Panc1 (cell line): ENCODE results near the gene KCNG2. TPM values are rescaled to one million over a fixed set of nuclear protein-coding genes. Genes with fewer than 3 reads are reported as not detected.

ENCODE experiments used
- ATAC-seq: fragments of 200-7000 bp; cut with Tn5 transposase; 2 replicates; pipeline ENCODE4 v1.9.1; 2020; ENCODE audit warnings: mild to moderate bottlenecking, moderate library complexity
- BruUV-seq: library from RNA; stranded (reverse); fragments of 400-500 nt; replicated peaks from 2 replicates; lab custom pipeline; 2021; lab: Mats Ljungman, UMichigan
- CTCF ChIA-PET: fragments of 300-600 bp; sonication (Branson Sonifier 250); formaldehyde crosslinking; loops from one replicate; lab custom pipeline; 2022; ENCODE audit warnings: antibody characterized with exemption; lab: Charles Lee
- POLR2A ChIA-PET: fragments of 300-600 bp; sonication (Branson Sonifier 250); formaldehyde crosslinking; loops from one replicate; lab custom pipeline; 2022; ENCODE audit warnings: antibody characterized with exemption; lab: Charles Lee
- DNase-seq: peaks from one replicate; pipeline ENCODE4 v3.0.0-alpha.2; 2010; ENCODE audit warnings: low read depth, low spot score
- H3K27ac ChIP-seq: 2 replicates; pipeline ENCODE4 v1.5.1; 2011; ENCODE audit warnings: mild to moderate bottlenecking, low read length, inconsistent platforms
- H3K27me3 ChIP-seq: fragments of 200-500 bp; sonication (Bioruptor generic); 2 replicates; pipeline ENCODE4 v1.6.0; 2014; ENCODE audit warnings: low read length, inconsistent platforms; ENCODE audit not compliant: control insufficient read depth, insufficient read depth
- H3K36me3 ChIP-seq: fragments of 200-500 bp; sonication (Bioruptor generic); 2 replicates; pipeline ENCODE4 v1.5.1; 2014; ENCODE audit warnings: inconsistent platforms, mild to moderate bottlenecking, low read length, moderate library complexity; ENCODE audit not compliant: control insufficient read depth, insufficient read depth
- H3K4me1 ChIP-seq: 2 replicates; pipeline ENCODE4 v1.5.1; 2011; ENCODE audit warnings: inconsistent platforms, mild to moderate bottlenecking, low read length, moderate library complexity; ENCODE audit not compliant: control insufficient read depth, insufficient read depth
- H3K4me3 ChIP-seq, 2 experiments: 2 replicates each; pipeline ENCODE4 v1.5.1; 2011 to 2012; ENCODE audit warnings: low read depth in 2 of 2, low read length in 2 of 2, mild to moderate bottlenecking in 2 of 2, inconsistent platforms in 1 of 2, moderate library complexity in 1 of 2
- H3K9me3 ChIP-seq: fragments of 200-500 bp; sonication (Bioruptor generic); 2 replicates; pipeline ENCODE4 v1.5.1; 2014; ENCODE audit warnings: low read depth, mild to moderate bottlenecking, inconsistent platforms, low read length, moderate library complexity; ENCODE audit not compliant: control insufficient read depth, insufficient read depth
- POLR2AphosphoS5 ChIP-seq: IDR thresholded peaks from 2 replicates; pipeline ENCODE4 v1.6.1; 2012; ENCODE audit warnings: mild to moderate bottlenecking, low read depth, low read length, moderate library complexity
- SIN3A ChIP-seq: IDR thresholded peaks from 2 replicates; pipeline ENCODE4 v1.6.1; 2012; ENCODE audit warnings: low read depth, mild to moderate bottlenecking, low read length, moderate library complexity, borderline replicate concordance; ENCODE audit not compliant: insufficient read depth
- TCF7L2 ChIP-seq: IDR thresholded peaks from 2 replicates; pipeline ENCODE4 v1.6.1; 2011; ENCODE audit warnings: mild to moderate bottlenecking, low read depth, low read length, inconsistent platforms
- in situ Hi-C: cut with HindIII; loops from 2 replicates; pipeline ENCODE4 v1.10.0; 2016; ENCODE audit warnings: low sequenced_read_pairs, low pct_unique_long_range_greater_than_20kb
- intact Hi-C: fragments of 100-400 bp; cut with micrococcal nuclease; formaldehyde crosslinking; loops from one replicate; pipeline ENCODE4 v1.10.0; 2022; ENCODE audit not compliant: unreplicated experiment
- total RNA-seq: library from RNA; stranded (reverse); gene quantifications from one replicate; pipeline ENCODE4 v1.2.1, GENCODE V29; 2021; ENCODE audit not compliant: unreplicated experiment
- TF ChIP-seq, protein P1 (sequence below), 2 experiments: IDR thresholded peaks; 2 replicates each; pipeline ENCODE4 v1.6.1; 2011 to 2012; ENCODE audit warnings: low read depth in 2 of 2, control low read depth in 1 of 2, low read length in 1 of 2, mild to moderate bottlenecking in 1 of 2, moderate library complexity in 1 of 2; ENCODE audit not compliant: insufficient read depth in 1 of 2
- TF ChIP-seq, protein P2 (sequence below): fragments of 450-650 bp; IDR thresholded peaks from 2 replicates; pipeline ENCODE4 v1.5.1; 2017; ENCODE audit warnings: mild to moderate bottlenecking

Gene KCNG2
- total RNA-seq, 1 experiment from 2014 or later = not detected

DNA sequence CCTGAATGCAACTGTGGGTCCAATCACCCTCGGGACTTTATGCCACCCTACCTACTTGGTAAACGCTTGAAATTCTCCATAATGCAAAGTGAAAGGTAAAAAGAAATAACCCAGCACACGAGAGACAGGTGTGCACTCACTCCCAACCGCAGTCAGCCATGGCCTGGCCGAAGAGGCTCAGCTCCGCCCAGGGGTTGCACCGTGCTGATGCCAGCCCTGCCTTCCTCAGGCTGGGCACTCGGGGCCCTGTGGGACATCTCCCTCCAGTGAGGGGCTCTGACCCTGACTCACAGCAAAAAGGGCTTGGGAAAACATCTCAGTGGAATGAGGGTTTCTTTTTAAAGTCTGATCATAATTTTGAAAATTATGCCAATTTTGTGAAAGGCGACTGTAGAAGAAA, 140.5 kb downstream of the KCNG2 start:
- TF ChIP-seq TCF7L2 = no peak
- TF ChIP-seq POLR2AphosphoS5 = no peak
- TF ChIP-seq, protein P1, sequence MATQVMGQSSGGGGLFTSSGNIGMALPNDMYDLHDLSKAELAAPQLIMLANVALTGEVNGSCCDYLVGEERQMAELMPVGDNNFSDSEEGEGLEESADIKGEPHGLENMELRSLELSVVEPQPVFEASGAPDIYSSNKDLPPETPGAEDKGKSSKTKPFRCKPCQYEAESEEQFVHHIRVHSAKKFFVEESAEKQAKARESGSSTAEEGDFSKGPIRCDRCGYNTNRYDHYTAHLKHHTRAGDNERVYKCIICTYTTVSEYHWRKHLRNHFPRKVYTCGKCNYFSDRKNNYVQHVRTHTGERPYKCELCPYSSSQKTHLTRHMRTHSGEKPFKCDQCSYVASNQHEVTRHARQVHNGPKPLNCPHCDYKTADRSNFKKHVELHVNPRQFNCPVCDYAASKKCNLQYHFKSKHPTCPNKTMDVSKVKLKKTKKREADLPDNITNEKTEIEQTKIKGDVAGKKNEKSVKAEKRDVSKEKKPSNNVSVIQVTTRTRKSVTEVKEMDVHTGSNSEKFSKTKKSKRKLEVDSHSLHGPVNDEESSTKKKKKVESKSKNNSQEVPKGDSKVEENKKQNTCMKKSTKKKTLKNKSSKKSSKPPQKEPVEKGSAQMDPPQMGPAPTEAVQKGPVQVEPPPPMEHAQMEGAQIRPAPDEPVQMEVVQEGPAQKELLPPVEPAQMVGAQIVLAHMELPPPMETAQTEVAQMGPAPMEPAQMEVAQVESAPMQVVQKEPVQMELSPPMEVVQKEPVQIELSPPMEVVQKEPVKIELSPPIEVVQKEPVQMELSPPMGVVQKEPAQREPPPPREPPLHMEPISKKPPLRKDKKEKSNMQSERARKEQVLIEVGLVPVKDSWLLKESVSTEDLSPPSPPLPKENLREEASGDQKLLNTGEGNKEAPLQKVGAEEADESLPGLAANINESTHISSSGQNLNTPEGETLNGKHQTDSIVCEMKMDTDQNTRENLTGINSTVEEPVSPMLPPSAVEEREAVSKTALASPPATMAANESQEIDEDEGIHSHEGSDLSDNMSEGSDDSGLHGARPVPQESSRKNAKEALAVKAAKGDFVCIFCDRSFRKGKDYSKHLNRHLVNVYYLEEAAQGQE (IDR thresholded peaks at IDR 0.05; ENCODE audit: insufficient read depth in 1 of 2, low read depth in 2 of 2, low read length in 1 of 2) = no peak
- TF ChIP-seq, protein P2, sequence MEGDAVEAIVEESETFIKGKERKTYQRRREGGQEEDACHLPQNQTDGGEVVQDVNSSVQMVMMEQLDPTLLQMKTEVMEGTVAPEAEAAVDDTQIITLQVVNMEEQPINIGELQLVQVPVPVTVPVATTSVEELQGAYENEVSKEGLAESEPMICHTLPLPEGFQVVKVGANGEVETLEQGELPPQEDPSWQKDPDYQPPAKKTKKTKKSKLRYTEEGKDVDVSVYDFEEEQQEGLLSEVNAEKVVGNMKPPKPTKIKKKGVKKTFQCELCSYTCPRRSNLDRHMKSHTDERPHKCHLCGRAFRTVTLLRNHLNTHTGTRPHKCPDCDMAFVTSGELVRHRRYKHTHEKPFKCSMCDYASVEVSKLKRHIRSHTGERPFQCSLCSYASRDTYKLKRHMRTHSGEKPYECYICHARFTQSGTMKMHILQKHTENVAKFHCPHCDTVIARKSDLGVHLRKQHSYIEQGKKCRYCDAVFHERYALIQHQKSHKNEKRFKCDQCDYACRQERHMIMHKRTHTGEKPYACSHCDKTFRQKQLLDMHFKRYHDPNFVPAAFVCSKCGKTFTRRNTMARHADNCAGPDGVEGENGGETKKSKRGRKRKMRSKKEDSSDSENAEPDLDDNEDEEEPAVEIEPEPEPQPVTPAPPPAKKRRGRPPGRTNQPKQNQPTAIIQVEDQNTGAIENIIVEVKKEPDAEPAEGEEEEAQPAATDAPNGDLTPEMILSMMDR = no peak
- no peak for TF ChIP-seq SIN3A
- H3K4me1 ChIP-seq = 0 out of 2 replicates have a peak, but pooled peaks cover 3% of the 10 kb centered on the region
- no peaks in the 10 kb centered on the region for H3K27me3 ChIP-seq
- in situ Hi-C loops (no loop called here), intact Hi-C loops (no loop called here)
- H3K4me3 ChIP-seq = no peak overlapping the region
- ChIA-PET POLR2A (no interaction called here), CTCF (no interaction called here)
- no peak for DNase-seq
- H3K27ac ChIP-seq = no peak overlapping the region
- no peaks in the 10 kb centered on the region; the same call in 1 of the 2 replicates for H3K36me3 ChIP-seq
- peaks cover 9% of the 10 kb centered on the region for H3K9me3 ChIP-seq
- no peak for ATAC-seq
- TSS peak; percentile 44 for BruUV-seq

DNA sequence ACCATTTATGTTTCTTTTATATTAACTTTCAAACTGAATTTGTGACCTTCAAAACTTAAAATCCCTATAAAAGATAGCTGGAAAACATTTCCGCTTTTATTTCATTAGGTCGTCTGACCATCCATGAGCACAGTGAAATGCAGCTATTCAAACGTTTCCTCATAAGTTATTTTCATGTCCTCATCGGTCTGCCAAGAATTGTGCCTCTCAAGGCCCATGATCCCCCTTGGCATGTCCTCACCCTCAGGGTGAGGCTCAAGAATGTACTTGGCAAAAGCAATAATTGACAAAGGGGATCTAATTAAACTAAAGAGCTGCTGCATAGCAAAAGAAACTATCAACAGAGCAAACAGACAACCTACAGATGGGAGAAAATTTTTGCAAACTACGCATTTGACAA, 141.4 kb downstream of the KCNG2 start:
- CTCF ChIA-PET = no interaction called here
- TF ChIP-seq, protein P1 (IDR thresholded peaks at IDR 0.05; ENCODE audit: insufficient read depth in 1 of 2, low read depth in 2 of 2, low read length in 1 of 2) = no peak

More for the DNA sequence above, 141.4 kb downstream of the KCNG2 start:
- Histone ChIP-seq H3K27ac (no peak overlapping the region), H3K27me3 (no peaks in the 10 kb centered on the region), H3K4me3 (no peak overlapping the region), H3K9me3 (peaks cover 4% of the 10 kb centered on the region; the same call in 1 of the 2 replicates), H3K4me1 (0 out of 2 replicates have a peak, but pooled peaks cover 3% of the 10 kb centered on the region), H3K36me3 (no peaks in the 10 kb centered on the region; the same call in 1 of the 2 replicates)
- ATAC-seq (no peak), DNase-seq (no peak)
- in situ Hi-C loops (no loop called here), intact Hi-C loops (no loop called here)
- no TSS peak for BruUV-seq
- POLR2A ChIA-PET = no interaction called here
